Measurements from ENCODE around the gene MFSD12.

Gene MFSD12

DNA sequence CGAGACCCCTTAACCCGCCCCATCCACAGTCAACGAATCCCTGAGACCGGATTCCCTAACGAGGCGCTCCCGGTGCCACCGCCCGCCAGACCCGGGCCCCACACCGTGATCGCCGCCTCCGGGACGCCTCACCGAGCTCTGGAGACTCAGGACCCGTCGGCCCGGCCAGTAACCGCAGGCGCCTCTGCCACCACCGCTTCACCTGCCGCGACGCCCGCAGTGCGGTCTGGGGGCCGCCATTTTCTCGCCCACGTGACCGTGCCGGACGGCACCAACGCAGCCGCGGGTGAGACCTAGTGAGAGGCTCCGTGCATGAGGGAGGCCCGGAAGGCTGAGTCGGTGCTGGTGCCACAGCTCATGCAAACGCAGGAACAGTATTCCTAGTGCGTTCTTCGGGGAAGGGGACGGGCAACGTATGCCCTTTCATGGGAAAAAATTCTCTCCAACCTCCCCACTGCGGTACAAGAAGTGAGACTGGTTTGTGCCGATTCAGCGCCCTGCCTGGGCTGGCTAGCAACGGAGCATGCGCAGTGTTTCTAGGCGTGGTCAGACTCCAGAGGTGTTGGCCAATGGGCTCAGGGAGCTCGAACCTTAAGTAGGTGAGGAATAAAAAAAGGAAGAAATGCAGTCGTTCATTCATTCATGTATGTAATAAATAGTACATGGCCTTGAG, 56.8 kb downstream of the MFSD12 start, which contains the start of gene DOHH:
Gene DOHH (minus strand): TSS at position 246 of the 673 bp plus-strand sequence. CDS start 3,860 bp downstream, outside the sequence.
- Histone ChIP-seq H3K36me3 (ENCODE audit: low read length) (no peaks in the 10 kb centered on the region), H3K27me3 (ENCODE audit: low read length) (no peaks in the 10 kb centered on the region), H3K4me3 (ENCODE audit: insufficient read depth, low read length, poor library complexity, severe bottlenecking) (peak within 1 kb of the TSS; percentile 95), H3K9me3 (ENCODE audit: insufficient read depth, low read length) (no peaks in the 10 kb centered on the region), H3K4me2 (ENCODE audit: low read depth, low read length, poor library complexity, severe bottlenecking) (peak within 1 kb of the TSS; percentile 98), H4K20me1 (ENCODE audit: low read depth, low read length) (no peaks in the 10 kb centered on the region), H3K9me2 (replicated peaks; ENCODE audit: insufficient read depth, low read length) (no peaks in the 10 kb centered on the region), H3K27ac (ENCODE audit: low read depth, low read length) (peak within 1 kb of the TSS; percentile 76), H2AFZ (ENCODE audit: low read depth, low read length, severe bottlenecking) (peak within 1 kb of the TSS; percentile 89), H3F3A (ENCODE audit: insufficient read depth) (no peaks in the 10 kb centered on the region; the same call in 1 of the 2 replicates), H3K9ac (ENCODE audit: low read length) (peak within 1 kb of the TSS; percentile 82), H3K79me2 (ENCODE audit: insufficient read depth, low read length) (peaks cover 31% of the 10 kb centered on the region)
- TF ChIP-seq, protein P1, sequence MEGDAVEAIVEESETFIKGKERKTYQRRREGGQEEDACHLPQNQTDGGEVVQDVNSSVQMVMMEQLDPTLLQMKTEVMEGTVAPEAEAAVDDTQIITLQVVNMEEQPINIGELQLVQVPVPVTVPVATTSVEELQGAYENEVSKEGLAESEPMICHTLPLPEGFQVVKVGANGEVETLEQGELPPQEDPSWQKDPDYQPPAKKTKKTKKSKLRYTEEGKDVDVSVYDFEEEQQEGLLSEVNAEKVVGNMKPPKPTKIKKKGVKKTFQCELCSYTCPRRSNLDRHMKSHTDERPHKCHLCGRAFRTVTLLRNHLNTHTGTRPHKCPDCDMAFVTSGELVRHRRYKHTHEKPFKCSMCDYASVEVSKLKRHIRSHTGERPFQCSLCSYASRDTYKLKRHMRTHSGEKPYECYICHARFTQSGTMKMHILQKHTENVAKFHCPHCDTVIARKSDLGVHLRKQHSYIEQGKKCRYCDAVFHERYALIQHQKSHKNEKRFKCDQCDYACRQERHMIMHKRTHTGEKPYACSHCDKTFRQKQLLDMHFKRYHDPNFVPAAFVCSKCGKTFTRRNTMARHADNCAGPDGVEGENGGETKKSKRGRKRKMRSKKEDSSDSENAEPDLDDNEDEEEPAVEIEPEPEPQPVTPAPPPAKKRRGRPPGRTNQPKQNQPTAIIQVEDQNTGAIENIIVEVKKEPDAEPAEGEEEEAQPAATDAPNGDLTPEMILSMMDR (IDR thresholded peaks at IDR 0.05; ENCODE audit: insufficient read depth, low read length, poor library complexity, severe bottlenecking), result no peak
- TF ChIP-seq EZH2phosphoT487 (conservative IDR thresholded peaks at IDR 0.05; ENCODE audit: low read length), result no peak

DNA sequence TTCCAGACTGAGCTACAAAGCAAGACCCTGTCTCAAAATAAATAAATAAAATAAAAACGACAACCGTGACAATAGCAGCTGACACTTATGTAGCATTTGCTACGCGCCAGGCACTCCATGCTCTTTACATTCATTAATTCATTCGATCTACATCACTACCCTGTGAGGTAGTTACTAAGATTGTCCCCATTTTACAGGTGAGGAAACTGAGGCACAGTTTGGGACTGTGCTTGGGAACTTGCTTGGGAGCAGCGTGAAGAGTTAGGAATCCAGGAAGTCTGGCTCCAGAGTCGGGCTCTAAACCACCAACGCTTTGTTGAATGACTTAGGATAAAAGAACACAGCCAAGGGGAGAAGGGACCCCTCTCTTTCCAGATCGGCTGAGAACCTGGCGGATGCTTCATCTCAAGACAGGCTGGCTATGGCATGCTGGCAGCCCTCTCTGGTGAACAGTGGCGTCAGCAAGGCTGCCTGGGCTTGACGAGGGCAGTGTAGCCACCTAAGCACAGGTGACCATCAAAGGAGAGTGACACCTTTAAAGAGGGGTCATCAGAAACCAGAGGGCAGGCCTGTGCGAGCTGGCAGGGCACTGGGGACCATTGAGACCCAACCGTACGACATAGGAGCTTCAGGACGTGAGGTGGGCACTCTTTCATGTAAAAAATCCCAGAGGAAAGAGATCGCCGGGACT, 57.5 kb downstream of the MFSD12 start:
- Histone ChIP-seq H3F3A (ENCODE audit: insufficient read depth) (no peaks in the 10 kb centered on the region; the same call in 1 of the 2 replicates), H3K9me2 (replicated peaks; ENCODE audit: insufficient read depth, low read length) (no peaks in the 10 kb centered on the region), H3K9me3 (ENCODE audit: insufficient read depth, low read length) (no peaks in the 10 kb centered on the region), H3K9ac (ENCODE audit: low read length) (peak overlapping the region; percentile 82), H3K27ac (ENCODE audit: low read depth, low read length) (peak overlapping the region; percentile 76), H3K36me3 (ENCODE audit: low read length) (no peaks in the 10 kb centered on the region), H3K79me2 (ENCODE audit: insufficient read depth, low read length) (peaks cover 31% of the 10 kb centered on the region), H2AFZ (ENCODE audit: low read depth, low read length, severe bottlenecking) (peak overlapping the region; percentile 89), H3K27me3 (ENCODE audit: low read length) (no peaks in the 10 kb centered on the region), H4K20me1 (ENCODE audit: low read depth, low read length) (no peaks in the 10 kb centered on the region), H3K4me3 (ENCODE audit: insufficient read depth, low read length, poor library complexity, severe bottlenecking) (peak overlapping the region; percentile 95), H3K4me2 (ENCODE audit: low read depth, low read length, poor library complexity, severe bottlenecking) (peak overlapping the region; percentile 98)
- TF ChIP-seq, protein P1 (IDR thresholded peaks at IDR 0.05; ENCODE audit: insufficient read depth, low read length, poor library complexity, severe bottlenecking), result no peak
- TF ChIP-seq EZH2phosphoT487 (conservative IDR thresholded peaks at IDR 0.05; ENCODE audit: low read length), result no peak

GRCh38 chr19:3497757-3498520, 59.4 kb downstream of the MFSD12 start:
- Histone ChIP-seq H3K9me3 (ENCODE audit: insufficient read depth, low read length) (no peaks in the 10 kb centered on the region), H3K27ac (ENCODE audit: low read depth, low read length) (no peak overlapping the region), H3K9ac (ENCODE audit: low read length) (no peak overlapping the region), H3K79me2 (ENCODE audit: insufficient read depth, low read length) (peaks cover 31% of the 10 kb centered on the region), H3K4me3 (ENCODE audit: insufficient read depth, low read length, poor library complexity, severe bottlenecking) (no peak overlapping the region), H3K9me2 (replicated peaks; ENCODE audit: insufficient read depth, low read length) (no peaks in the 10 kb centered on the region), H3K4me2 (ENCODE audit: low read depth, low read length, poor library complexity, severe bottlenecking) (no peak overlapping the region), H4K20me1 (ENCODE audit: low read depth, low read length) (no peaks in the 10 kb centered on the region), H3F3A (ENCODE audit: insufficient read depth) (no peaks in the 10 kb centered on the region), H3K27me3 (ENCODE audit: low read length) (no peaks in the 10 kb centered on the region), H2AFZ (ENCODE audit: low read depth, low read length, severe bottlenecking) (no peak overlapping the region), H3K36me3 (ENCODE audit: low read length) (no peaks in the 10 kb centered on the region)
- TF ChIP-seq, protein P1 (IDR thresholded peaks at IDR 0.05; ENCODE audit: insufficient read depth, low read length, poor library complexity, severe bottlenecking), result no peak
